ENCODE data around the gene ANO10.

The ANO10 gene

DNA sequence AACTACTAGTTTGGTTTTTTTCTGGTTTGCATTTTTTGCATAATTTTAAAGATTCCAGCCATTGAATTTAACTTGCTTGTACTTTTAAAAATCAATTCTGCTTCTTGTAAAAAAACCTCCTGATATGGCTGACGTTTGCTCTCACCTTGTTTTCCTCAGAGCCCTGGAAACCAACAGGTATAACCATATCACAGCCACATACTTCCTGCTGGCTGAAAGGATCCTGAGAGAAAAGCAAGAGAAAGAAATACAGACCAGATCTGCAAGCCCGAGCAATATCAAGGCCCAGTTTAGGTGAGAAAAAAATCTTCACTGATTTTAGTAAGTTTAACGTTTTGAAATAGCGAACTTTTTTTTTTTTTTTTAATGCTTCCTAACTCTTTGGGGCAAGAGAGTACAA is 278.6 kb downstream of the ANO10 start:
- DNase-seq, result no peak

DNA sequence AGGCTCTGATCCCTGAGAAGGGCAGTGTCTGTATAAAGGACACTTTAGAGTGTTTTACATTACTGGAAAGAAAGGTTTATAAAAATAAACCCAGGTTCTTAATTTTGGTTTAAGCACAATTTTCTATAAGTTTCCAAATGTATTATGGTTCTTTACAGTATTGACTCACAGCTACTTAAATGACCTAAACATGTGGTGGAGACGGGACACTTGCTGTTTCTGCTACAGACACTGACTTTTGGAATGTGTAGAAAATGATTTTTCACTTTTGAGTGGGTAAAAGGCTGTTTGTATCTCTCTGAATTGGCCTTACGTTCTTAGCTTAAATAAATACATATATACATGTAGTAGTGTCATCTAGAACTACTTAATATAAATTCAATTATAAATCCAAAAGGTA is 280.0 kb downstream of the ANO10 start:
- no peak for DNase-seq

DNA sequence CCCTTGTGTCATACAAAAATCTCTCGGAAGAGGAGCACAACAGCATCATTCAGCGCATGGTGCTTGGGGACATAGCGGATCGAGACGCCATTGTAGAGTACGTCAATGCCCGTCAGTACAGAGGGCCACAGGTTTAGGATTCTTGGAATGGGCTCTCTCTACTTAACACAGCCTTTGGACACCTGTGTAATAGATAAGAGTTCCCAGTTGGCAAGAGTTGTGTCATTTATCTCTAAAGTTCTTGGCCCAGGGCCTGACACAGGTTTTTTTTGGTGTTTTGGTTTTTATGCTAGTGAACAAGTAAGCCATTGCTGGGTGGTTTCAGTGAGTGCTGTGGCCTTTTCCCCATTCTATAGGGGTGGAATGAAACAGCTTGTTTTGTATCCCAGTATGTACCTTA is 281.4 kb downstream of the ANO10 start:
- DNase-seq, result no peak

DNA sequence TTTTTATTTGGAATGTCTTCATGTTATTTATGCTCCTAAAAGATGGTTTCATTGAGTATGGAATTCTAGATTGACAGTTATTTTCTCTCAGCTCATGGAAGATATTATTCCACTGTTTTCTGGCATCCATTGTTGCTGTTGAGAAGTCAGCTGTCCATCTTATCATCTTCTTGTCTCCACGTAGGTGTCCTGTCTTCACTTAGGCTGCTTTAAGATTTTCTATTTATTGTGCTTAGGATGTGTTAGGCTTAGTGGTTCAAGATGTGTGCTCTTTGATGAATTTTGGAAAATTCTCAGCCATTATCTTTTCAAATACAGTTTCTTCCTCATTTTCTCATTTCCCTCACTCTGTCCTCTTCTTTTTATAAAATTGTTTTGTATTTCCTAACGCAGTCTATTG is 283.5 kb downstream of the ANO10 start:
- DNase-seq, result no peak

DNA sequence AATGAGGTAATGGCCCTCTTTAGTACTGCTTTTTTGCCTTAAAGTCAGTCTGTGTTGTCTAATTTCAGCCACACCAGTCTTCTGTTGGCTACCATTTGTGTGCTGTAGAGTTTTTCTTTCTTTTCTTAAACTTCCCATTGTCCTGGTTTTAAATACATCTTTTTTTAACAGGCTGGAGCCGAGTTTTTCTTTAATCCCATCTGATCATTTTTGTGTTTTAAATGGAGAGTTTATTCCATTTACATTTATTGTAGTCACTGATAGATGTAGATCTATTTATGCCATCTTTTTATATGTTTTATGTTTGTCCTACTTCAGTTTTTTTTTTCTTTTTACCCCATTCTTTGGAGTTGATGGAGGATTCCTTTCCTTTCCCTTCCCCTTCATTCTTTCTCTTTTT is 286.0 kb downstream of the ANO10 start:
- no peak for DNase-seq

DNA sequence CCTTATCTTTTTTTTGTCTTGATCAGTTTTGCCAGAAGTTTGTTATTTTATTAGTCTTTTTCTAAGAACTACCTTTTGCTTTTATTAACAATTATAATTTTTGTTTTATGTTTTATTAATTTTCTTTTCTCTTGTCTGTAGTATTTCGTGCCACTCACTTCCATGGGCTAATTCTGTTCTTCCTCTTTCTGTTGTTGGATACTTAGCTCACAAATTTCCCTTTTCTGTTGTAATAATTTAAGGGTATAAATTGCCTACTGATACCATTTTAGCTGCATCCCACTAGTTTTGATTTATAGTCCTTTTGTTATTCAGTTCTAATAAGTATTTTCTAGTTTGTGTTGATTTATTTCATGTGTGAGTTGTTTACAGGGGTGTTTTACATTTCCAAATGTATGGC is 286.8 kb downstream of the ANO10 start:
- no peak for DNase-seq

DNA sequence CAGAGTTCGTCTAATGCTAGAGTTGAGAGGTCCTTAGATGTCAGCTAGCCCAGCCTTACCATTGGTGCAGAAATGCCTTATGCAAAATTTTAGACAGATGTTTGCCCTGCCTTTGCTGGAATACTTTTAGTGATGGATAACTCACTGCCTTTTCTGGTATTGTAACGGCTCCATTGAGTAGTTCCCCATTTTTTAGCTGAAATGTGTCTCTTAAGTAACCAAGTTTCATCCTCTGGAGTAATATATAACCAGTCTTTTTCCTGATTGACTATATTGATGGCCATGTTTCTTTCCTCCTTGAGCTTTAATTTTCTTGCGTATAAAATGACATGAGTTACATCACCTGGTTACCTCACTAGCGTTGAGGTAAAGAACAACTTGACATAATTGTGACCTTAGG is 290.4 kb downstream of the ANO10 start:
- no peak for DNase-seq

DNA sequence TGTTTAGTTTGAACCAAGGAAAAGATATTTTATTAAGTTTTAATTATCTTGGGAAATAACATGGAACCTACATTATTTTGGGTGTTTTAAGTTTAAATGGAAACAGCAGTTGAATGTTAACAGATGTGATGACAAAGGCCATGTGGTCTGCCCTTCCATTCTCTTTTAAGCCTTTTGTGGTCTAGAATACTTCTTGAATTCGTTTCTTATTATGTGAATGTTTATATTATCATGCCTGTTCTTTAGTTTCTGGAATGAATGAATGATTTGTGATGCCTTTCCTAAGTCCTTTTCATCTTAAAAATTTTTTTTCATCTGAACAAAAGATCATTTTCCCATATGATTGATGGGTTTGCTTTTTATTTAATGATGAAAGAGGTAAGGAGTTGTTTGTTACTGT is 290.8 kb downstream of the ANO10 start:
- DNase-seq, result no peak

DNA sequence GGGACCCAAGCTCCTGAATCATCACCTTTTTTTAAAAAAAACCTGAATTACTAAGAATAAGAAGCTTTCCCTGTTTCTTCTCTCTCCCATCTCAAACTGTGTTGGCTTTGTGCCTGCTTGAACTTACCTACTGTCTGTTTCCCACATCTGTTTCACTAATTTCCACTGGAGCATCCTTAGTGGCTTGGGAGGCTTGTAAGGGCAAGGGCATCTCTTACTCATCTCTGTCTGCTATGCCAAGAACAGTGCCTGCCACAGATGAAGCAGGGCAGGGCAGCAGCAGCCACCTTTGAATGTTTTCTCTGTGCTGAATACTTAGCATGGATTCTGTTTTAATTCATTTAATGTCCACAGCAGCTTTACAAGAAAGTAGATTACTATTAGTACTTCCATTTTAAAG is 293.2 kb downstream of the ANO10 start:
- DNase-seq, result no peak

DNA sequence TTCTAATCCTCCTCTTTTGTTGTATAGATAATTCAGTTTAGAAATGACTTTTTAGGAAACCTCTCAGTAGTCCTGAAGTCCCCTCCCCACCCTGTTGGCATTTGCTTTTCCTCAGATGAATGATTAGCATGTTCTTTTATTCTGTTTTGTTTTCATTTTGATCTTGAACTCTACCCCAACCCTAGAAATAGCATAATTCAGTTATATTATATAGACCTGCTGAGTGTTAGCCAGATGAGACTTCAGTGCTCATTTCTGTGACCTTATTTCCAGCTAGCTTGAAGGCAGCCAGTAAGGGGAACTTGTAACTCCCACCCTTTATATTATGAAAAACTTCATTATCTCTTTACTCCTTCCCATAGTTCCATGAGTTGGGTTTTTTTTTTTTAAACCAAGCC is 294.2 kb downstream of the ANO10 start:
- DNase-seq, result no peak

DNA sequence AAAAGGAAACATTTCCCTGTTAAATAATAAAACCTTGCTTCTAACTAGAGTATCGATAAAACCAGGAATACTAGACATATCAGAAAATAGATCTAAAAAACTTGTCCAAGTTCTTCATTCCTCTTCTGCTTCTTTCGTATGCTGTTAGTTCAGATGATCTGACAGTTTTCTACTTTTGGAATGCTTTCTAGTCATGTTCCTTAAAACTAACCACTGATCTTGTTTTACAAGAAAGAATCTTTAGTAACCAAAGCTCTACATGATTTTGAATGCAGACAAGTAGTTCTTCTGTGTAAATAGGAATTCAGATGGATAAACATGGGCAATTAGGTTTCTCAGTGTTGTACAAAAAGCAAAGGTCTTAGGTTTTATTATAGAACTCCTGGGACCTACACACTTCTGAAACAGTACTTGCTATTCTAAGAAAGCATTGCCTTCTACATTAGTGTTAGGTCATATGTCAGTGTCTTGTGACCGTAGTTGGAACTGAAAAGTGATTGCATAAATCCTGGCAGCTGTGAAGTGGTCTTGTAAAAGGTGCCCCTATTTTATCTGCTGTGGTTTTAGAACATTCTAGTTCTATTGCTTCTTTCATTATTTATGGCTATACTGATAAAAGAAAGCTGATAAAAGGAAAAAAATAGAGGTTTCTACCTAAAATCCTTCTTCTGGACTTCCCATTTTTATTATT is 294.8 kb downstream of the ANO10 start:
- no peak for DNase-seq

DNA sequence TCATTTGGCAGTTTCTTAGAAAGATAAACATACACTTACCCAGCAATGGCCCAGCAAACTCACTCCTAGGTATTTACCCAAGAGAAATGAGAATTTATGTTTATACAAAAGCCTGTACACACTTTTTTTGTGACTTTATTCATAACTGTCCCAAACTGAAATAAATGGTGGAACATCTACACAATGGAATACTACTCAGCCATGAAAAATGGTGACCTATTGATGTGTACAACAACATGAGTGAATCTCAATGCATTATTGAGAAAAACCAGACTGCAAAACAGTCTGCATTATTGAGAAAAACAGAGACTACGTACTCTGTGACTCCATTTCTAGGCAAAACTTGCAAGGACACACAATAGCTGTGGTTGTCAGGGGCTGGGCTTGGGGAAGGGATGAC is 298.3 kb downstream of the ANO10 start:
- no peak for DNase-seq

DNA sequence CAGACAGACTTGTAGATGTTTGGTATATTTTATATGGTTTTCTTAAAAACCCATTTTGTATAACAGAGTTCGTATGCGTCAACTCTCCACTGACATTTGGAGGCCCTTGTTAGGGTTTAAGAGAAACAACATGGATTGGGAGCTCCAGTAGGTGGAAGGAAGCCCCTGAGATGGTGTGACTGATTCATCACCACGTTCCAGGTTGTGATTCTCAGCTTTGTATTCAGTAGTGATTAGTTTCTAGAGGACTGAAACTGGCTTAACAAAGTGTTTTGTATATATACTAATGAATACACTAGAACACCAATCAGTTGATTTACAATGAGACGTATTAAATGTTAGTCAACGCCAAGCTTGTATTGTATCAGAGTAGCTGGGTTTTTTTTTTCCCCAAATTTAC is 301.5 kb downstream of the ANO10 start:
- no peak for DNase-seq

DNA sequence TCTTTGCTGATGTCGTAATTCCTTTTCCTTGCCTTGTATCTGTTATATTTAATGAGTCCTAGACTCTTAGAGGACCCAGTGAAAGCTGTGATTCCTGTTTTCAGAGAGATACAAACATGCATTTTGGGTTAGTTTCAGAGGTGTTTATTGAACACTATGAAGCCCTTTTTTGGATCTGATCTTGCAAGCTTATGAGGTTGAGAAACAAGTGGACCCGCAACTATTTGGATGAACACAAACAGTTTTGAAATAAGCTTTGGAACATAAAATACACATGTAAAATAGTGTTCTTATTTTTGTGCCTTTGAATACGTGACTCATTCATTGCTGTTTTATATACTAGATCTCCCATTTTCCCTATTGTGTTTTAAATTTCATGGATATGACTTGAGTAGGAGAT is 302.0 kb downstream of the ANO10 start:
- DNase-seq, result no peak

DNA sequence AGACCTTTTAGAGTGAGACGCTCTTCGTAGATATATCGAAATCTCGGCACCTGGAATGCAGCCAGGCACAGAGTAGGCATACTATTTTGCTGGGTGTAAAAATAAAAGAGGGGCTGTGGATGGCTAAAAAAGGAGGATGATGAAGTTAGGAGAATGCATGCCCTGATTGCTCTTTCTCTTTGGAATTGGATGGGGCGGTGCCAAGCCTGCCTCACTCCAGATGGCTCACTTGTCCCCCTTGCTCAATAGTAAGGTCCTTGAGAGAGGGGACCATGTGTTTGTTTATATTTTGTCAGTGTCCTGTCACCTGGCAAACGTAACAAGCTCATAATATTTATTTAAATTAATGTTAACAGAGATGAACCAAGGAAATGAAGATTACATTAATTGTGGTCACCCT is 302.4 kb downstream of the ANO10 start:
- no peak for DNase-seq

DNA sequence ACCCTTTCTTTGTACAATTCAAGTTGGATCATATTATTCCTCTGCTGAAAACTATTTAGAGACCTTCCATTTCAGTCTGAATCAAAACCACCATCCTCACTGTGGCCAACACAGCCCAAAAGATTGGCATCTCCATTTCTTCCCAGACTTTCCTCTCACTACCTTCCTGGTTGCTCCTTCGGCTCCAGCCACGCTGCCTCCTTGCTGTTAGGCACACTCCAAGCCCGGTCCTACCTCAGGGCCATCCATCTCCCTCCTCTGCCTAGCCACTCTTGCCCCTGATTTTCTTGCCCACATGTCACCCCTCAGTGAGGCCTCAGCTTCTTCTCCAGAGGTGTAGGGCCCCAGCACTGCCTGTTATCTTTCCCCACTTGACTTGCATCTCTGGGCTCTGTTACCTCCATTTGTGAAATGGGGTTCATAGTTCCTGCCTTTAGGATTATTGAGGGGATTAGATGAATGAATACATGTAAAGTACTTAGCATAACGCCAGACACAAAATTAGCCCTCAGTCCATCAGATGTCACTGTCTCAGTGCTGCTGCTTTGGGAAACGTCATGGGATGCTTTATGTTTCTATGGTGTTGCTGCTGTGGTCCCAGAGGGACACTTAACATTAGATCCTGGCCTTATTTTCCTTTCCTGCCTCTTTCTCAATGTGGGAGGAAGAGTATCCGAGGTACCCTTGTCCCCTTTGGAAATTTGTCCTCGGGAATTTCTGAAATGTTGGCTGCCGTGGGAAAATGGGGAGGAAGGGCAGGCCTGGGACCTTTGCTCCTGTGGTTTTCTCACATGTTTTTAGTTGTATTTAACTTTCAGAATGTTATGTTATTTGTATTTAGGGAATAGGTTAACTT is 304.1 kb downstream of the ANO10 start:
- no peak for DNase-seq

DNA sequence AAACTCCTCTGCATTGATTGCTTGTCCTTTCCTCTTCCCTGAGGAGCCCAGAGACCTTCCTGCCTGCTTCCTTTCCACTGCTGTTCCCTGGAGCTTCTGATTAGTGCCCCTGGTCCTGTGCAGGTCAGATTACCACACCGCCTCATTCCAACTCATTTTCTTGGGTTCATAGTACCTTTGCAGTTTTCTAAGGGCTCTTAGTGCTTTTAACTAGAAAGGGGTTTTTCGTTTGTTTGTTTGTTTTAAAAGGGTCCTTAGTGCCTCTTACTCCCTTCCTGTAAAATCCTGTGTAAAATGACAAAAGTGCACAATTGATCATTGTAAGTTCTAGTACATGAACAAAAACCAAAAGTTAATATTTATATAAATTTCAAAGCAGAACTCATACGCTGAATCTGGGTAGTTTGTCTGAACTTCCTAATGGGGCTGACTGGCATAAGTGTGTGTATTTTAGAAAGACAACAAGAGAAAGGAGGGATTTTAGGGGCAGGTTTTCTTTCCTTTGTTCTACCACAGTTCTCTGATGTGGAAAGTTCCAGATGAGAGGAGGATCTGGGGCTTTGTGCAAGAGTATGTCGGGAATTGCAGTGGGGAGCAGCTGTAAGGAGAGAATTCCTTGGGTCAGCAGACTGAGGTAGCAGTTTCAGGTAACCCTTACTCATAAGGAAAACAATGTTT is 304.9 kb downstream of the ANO10 start:
- no peak for DNase-seq
